Common myeloid progenitor, CD34-positive (primary cell): Measurements from ENCODE around the gene CSE1L.
"Not testable (repeated sequence)": the region's sequence is repeated elsewhere in the genome, so short reads cannot be mapped to it uniquely, and the experiment has no call there.

Source experiments
- CTCF ChIA-PET: fragments of 350-600 bp; sonication (Branson Sonifier 250); formaldehyde crosslinking; loops from one replicate; lab custom pipeline; 2021; ENCODE audit warnings: antibody characterized with exemption; lab: Charles Lee
- POLR2A ChIA-PET: fragments of 350-600 bp; sonication (Branson Sonifier 250); formaldehyde crosslinking; loops from one replicate; lab custom pipeline; 2021; ENCODE audit warnings: antibody characterized with exemption; lab: Charles Lee
- DNase-seq, 3 donors: peaks; one replicate each; pipeline versions ENCODE4 v3.0.0 to v3.0.0-alpha.2; 2013
- H3K27ac ChIP-seq, 2 experiments: 1 replicate in 1 of 2; 2 replicates in 1 of 2; pipeline ENCODE4 v1.7.0; 2013; ENCODE audit warnings: inconsistent platforms in 2 of 2, low read length in 2 of 2, mild to moderate bottlenecking in 2 of 2, low read depth in 1 of 2, moderate library complexity in 1 of 2; ENCODE audit not compliant: severe bottlenecking in 2 of 2, insufficient read depth in 1 of 2, poor library complexity in 1 of 2
- H3K27me3 ChIP-seq, 5 experiments: replicated peaks in 2 of 5; 1 replicate in 3 of 5; 2 replicates in 2 of 5; pipeline versions ENCODE4 v1.6.1 to v1.7.0; 2013; ENCODE audit warnings: low read length in 4 of 5, mild to moderate bottlenecking in 2 of 5, moderate library complexity in 2 of 5, inconsistent platforms in 1 of 5; ENCODE audit not compliant: insufficient read depth in 5 of 5, control insufficient read depth in 4 of 5
- H3K36me3 ChIP-seq, 4 experiments: 1 replicate in 2 of 4; 2 replicates in 2 of 4; pipeline versions ENCODE4 v1.6.1 to v1.7.0; 2013; ENCODE audit warnings: low read length in 3 of 4, control low read depth in 1 of 4, mild to moderate bottlenecking in 1 of 4; ENCODE audit not compliant: control insufficient read depth in 4 of 4, insufficient read depth in 4 of 4
- H3K4me1 ChIP-seq, 4 experiments: 1 replicate in 3 of 4; 2 replicates in 1 of 4; pipeline versions ENCODE4 v1.6.1 to v1.7.1; 2013; ENCODE audit warnings: low read length in 3 of 4, mild to moderate bottlenecking in 3 of 4, control low read depth in 1 of 4, inconsistent platforms in 1 of 4, moderate library complexity in 1 of 4; ENCODE audit not compliant: control insufficient read depth in 4 of 4, insufficient read depth in 4 of 4; ENCODE audit errors: control extremely low read depth in 1 of 4
- H3K4me3 ChIP-seq, 7 experiments: 1 replicate in 4 of 7; 2 replicates in 3 of 7; pipeline versions ENCODE4 v1.5.1 to v1.7.0; 2013; ENCODE audit warnings: mild to moderate bottlenecking in 7 of 7, low read length in 6 of 7, moderate library complexity in 6 of 7, inconsistent platforms in 2 of 7, low read depth in 2 of 7, control low read depth in 1 of 7; ENCODE audit not compliant: insufficient read depth in 4 of 7, control insufficient read depth in 1 of 7; ENCODE audit errors: extremely low read depth in 1 of 7
- H3K9me3 ChIP-seq, 5 experiments: 1 replicate in 4 of 5; 2 replicates in 1 of 5; pipeline versions ENCODE4 v1.6.1 to v1.7.1; 2013; ENCODE audit warnings: low read length in 4 of 5, mild to moderate bottlenecking in 2 of 5, inconsistent platforms in 1 of 5, low read depth in 1 of 5, moderate library complexity in 1 of 5; ENCODE audit not compliant: control insufficient read depth in 4 of 5, insufficient read depth in 2 of 5; ENCODE audit errors: control extremely low read depth in 1 of 5
- WGBS: methylation state at CpG from one replicate; pipeline ENCODE4 v1.1.5; 2013; ENCODE audit not compliant: insufficient coverage; 5-methylcytosine and 5-hydroxymethylcytosine counted together

The CSE1L gene

DNA sequence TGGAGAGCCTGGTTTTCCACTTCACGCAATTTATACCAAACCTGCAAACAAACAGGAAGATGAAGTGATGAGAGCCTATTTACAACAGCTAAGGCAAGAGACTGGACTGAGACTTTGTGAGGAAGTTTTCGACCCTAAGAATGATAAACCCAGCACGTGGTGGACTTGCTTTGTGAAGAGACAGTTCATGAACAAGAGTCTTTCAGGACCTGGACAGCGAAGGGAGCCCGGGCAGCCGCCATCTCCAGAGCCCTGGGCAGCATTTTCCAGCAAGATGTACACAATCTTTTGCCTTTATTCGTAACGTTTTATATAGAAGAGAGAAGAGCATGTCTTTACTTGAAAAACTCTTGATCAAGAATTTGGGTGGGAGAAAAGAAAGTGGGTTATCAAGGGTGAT lies 88.7 kb downstream of the CSE1L start:
- ChIA-PET POLR2A (interaction anchor here (0.6 kb wide), 1 partner anchor 650 kb away, joined by 3 read pairs; no protein-coding TSS in a partner anchor), CTCF (interaction anchor here (1.6 to 9.6 kb wide), 5 partner anchors 8 to 81 kb away, joined by 3 to 104 read pairs (median 9); partner anchors contain the start of gene DDX27)
- H3K27ac ChIP-seq, H3K4me1 ChIP-seq, H3K9me3 ChIP-seq, DNase-seq, H3K27me3 ChIP-seq, H3K4me3 ChIP-seq: not testable (repeated sequence)
- H3K36me3 ChIP-seq: peaks cover 17 to 34% (median 25%) of the 10 kb centered on the region in 4 experiments
- WGBS: 97% methylated on average over 7 of the region's 8 CpGs

DNA sequence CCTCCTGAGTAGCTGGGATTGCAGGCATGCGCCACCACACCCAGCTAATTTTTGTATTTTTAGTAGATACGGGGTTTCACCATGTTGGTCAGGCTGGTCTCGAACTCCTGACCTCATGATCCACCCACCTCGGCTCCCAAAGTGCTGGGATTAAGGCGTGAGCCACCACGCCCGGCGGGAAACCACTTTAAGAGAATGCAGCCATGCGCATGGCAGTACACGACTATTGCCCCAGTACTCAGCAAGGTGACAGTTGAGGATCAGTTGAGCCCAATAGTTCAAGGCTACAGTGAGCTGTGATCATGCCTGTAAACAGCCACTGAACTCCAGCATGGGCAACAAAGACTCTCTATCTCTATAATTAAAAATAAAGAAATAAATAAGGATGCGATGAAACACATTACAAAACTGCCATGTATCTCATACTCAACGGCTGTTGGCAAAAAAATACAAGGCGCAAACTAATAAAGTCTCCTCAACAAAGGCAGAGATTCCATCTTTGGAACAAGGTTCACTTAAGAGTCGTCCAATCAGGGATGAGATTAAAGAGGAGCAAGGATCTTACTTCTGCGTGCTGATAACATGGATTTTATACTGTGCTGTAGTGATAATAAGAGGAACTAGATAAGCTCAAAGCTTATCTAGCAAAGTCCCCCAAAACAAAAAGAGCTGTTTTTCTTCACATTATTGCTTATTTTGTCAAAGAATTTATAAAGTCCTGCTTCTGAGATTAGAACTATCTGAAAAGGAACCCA lies 90.9 kb downstream of the CSE1L start:
- ChIA-PET POLR2A (no interaction called here), CTCF (interaction anchor here (0.9 to 9.6 kb wide), 4 partner anchors 8 to 79 kb away, joined by 3 to 104 read pairs (median 6); partner anchors contain the start of gene DDX27)
- 88% methylated on average over 14 of the region's 15 CpGs for WGBS
- Histone ChIP-seq H3K4me1 (no peaks in the 10 kb centered on the region), H3K36me3 (peaks cover 13 to 28% (median 16%) of the 10 kb centered on the region in 4 experiments), H3K27ac (no peak overlapping the region), H3K9me3 (no peaks in the 10 kb centered on the region), H3K4me3 (no peak overlapping the region), H3K27me3 (no peaks in the 10 kb centered on the region)
- no peak for DNase-seq

DNA sequence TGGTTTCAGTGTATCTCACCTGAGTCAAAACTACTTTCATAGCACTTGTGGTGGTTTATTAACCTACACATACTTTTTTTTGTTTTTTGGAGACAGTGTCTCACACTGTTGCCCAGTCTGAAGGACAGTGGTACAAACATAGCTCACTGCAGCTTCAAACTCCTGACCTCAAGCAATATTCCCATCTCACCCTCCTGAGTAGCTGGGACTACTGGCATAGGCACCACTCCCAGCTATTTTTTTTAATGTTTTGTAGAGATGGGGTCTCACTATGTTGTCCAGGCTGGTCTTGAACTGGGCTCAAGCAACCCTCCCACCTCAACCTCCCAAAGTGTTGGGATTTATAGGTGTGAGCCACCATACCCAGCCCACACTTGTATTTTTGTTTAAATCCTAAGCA lies 92.3 kb downstream of the CSE1L start:
- Histone ChIP-seq H3K4me3 (no peak overlapping the region), H3K36me3 (peaks cover 9 to 29% (median 16%) of the 10 kb centered on the region in 4 experiments), H3K27ac (no peak overlapping the region), H3K27me3 (no peaks in the 10 kb centered on the region), H3K4me1 (no peaks in the 10 kb centered on the region), H3K9me3 (no peaks in the 10 kb centered on the region)
- DNase-seq: no peak
- ChIA-PET CTCF (interaction anchor here (1.0 to 9.6 kb wide), 4 partner anchors 11 to 77 kb away, joined by 3 to 104 read pairs (median 4); partner anchors contain the start of gene DDX27), POLR2A (no interaction called here)

DNA sequence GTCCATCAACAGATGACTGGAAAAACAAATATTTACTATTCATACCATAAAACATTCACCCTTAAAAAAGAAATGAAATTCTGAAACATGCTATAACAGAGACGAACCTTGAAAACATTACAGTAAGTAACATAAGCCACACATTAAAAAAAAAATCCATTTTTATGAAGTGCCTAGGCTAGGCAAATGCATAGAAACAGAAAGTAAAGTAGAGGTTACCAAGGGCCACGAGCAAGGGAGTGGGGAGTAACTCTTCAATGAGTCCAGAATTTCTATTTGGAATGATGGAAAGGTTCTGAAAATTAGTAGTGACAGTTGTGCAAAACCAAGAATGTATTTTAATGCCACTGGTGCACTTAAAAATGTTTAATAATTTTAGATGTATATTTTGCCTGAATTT lies 94.3 kb downstream of the CSE1L start:
- Histone ChIP-seq H3K27me3 (no peaks in the 10 kb centered on the region), H3K36me3 (peaks cover 7 to 28% (median 15%) of the 10 kb centered on the region in 4 experiments), H3K4me3 (no peak overlapping the region), H3K4me1 (no peaks in the 10 kb centered on the region), H3K9me3 (no peaks in the 10 kb centered on the region), H3K27ac (no peak overlapping the region)
- ChIA-PET CTCF (interaction anchor here (1.8 kb wide), 1 partner anchor 12 kb away, joined by 3 read pairs; no protein-coding TSS in a partner anchor), POLR2A (no interaction called here)
- WGBS: 100% methylated on average over 1 of the region's 2 CpGs
- DNase-seq: no peak

DNA sequence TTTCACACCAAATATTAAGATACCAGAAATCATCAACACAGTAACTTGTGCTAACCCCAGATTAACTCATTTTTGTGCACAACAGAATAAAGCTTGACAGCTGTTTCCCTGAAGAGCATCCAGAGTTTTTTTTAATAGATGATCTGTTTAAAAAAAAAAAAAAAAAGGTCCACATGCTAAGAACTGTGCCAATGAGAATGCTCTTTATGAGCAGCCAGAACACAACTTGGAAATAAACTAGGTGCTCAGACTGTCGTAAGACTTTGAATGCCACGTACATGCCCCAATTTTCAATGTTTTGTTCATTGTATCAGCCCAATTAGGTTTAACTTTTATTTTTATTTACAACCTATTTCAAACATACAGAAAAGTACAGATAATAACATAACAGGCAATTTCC lies 94.7 kb downstream of the CSE1L start:
- CTCF ChIA-PET: interaction anchor here (1.4 kb wide), 1 partner anchor 25 kb away, joined by 4 read pairs; no protein-coding TSS in a partner anchor
- POLR2A ChIA-PET: no interaction called here
- no peak for DNase-seq
- Histone ChIP-seq H3K27ac (no peak overlapping the region), H3K4me1 (no peaks in the 10 kb centered on the region), H3K36me3 (peaks cover 8 to 30% (median 14%) of the 10 kb centered on the region in 4 experiments), H3K4me3 (no peak overlapping the region), H3K9me3 (no peaks in the 10 kb centered on the region), H3K27me3 (no peaks in the 10 kb centered on the region)
- WGBS: 100% methylated on average over 2 of the region's 2 CpGs
